Activated CD4-positive, CD25-positive, alpha-beta regulatory T cell (primary cell): ENCODE measurements around the gene STOML1.

Source experiments
- DNase-seq, 4 experiments: peaks; one replicate each; lab custom pipeline; 2025; lab: John Stamatoyannopoulos, UW

Gene STOML1

GRCh38 chr15:74019734-74020133 is 27.6 kb upstream of the STOML1 start:
- no peak for DNase-seq

GRCh38 chr15:74013374-74013894 is 21.3 kb upstream of the STOML1 start:
- no peak for DNase-seq

- no peak for DNase-seq
These were observed 19.5 kb upstream of the STOML1 start for GRCh38 chr15:74011610-74012009.

GRCh38 chr15:74010929-74011540 is 18.9 kb upstream of the STOML1 start:
- DNase-seq = no peak

- no peak for DNase-seq
These were observed 16.8 kb upstream of the STOML1 start for GRCh38 chr15:74008901-74009300.

- no peak for DNase-seq
These were observed 15.8 kb upstream of the STOML1 start for GRCh38 chr15:74007820-74008371.

- DNase-seq = no peak
These were observed 14.9 kb upstream of the STOML1 start for GRCh38 chr15:74006774-74007639.

- DNase-seq = no peak
These were observed 5.9 kb upstream of the STOML1 start for GRCh38 chr15:73997986-73998385.

- DNase-seq = no peak
These were observed 4.8 kb upstream of the STOML1 start for GRCh38 chr15:73996939-73997338.

- no peak for DNase-seq
These were observed 4.2 kb upstream of the STOML1 start for GRCh38 chr15:73996267-73996666.

GRCh38 chr15:73994912-73995622 is 3.0 kb upstream of the STOML1 start:
- no peak for DNase-seq

- peak; percentile 84 to 85 (median 84) for DNase-seq
These were observed 2.4 kb upstream of the STOML1 start, which contains the start of gene PML for GRCh38 chr15:73994413-73994883. PML (plus strand) TSS chr15:73994716; CDS start chr15:73994813, 97 bp downstream.

- no peak for DNase-seq
These were observed 1.3 kb upstream of the STOML1 start for GRCh38 chr15:73993211-73993994.

- DNase-seq = no peak
These were observed 451 bp upstream of the STOML1 start for GRCh38 chr15:73992594-73992898.

GRCh38 chr15:73991260-73991659 is 835 bp downstream of the STOML1 start:
- no peak for DNase-seq

GRCh38 chr15:73990250-73991005 is 1.7 kb downstream of the STOML1 start:
- DNase-seq = no peak

GRCh38 chr15:73989001-73989798 is 2.9 kb downstream of the STOML1 start:
- DNase-seq = no peak

GRCh38 chr15:73988445-73988969 is 3.6 kb downstream of the STOML1 start:
- no peak for DNase-seq

GRCh38 chr15:73987681-73988444 is 4.2 kb downstream of the STOML1 start:
- DNase-seq = no peak
